GM23338 (cell line): ENCODE data around the gene PSMB10. TPM values are rescaled to one million over a fixed set of nuclear protein-coding genes. Genes with fewer than 3 reads are reported as not detected.

Experiments used
- ETS1 ChIP-seq: IDR thresholded peaks from 2 replicates; pipeline ENCODE4 v1.6.1; 2016; ENCODE audit warnings: antibody characterized with exemption
- EZH2 ChIP-seq: fragments of 200-600 bp; sonication (generic); IDR thresholded peaks from one replicate; pipeline ENCODE4 v1.8.0; 2017; ENCODE audit warnings: antibody characterized with exemption, mild to moderate bottlenecking, low read depth; ENCODE audit not compliant: unreplicated experiment
- EZH2phosphoT487 ChIP-seq: fragments of 200-600 bp; sonication (generic); IDR thresholded peaks from one replicate; pipeline ENCODE4 v1.8.1; 2018; ENCODE audit warnings: antibody characterized with exemption; ENCODE audit not compliant: unreplicated experiment
- polyA plus RNA-seq: library from polyadenylated mRNA; unstranded; fragments of >200 nt; fragmentation: Nextera tagmentation; extraction: Ambion mirVana; gene quantifications from 2 replicates; pipeline ENCODE4 v1.2.1, GENCODE V29; 2016
- total RNA-seq: library from RNA; depleted of rRNA; stranded (reverse); fragments of >200 nt; shearing (Covaris generic); gene quantifications from 2 replicates; pipeline ENCODE4 v1.2.3, GENCODE V29; 2014
- TF ChIP-seq, protein P1 (sequence below): fragments of 250-450 bp; sonication (Bioruptor Pico); IDR thresholded peaks from 2 replicates; pipeline ENCODE4 v1.5.0; 2020; ENCODE audit warnings: mild to moderate bottlenecking, moderate library complexity
- TF ChIP-seq, protein P2 (sequence below), 2 experiments: fragments of 200-600 bp in 1 of 2; sonication (generic) in 1 of 2; conservative IDR thresholded peaks; 2 replicates each; pipeline versions ENCODE4 v1.5.1 to v1.6.1; 2016 to 2017; ENCODE audit warnings: antibody characterized with exemption in 2 of 2, low read depth in 2 of 2, mild to moderate bottlenecking in 2 of 2, moderate library complexity in 1 of 2

The PSMB10 gene
- total and polyA plus RNA-seq, 2 experiments from 2014 or later: 27.5 to 114 TPM

GRCh38 chr16:67954421-67955196 lies 18.0 kb upstream of the PSMB10 start (continued):
- TF ChIP-seq, protein P1, sequence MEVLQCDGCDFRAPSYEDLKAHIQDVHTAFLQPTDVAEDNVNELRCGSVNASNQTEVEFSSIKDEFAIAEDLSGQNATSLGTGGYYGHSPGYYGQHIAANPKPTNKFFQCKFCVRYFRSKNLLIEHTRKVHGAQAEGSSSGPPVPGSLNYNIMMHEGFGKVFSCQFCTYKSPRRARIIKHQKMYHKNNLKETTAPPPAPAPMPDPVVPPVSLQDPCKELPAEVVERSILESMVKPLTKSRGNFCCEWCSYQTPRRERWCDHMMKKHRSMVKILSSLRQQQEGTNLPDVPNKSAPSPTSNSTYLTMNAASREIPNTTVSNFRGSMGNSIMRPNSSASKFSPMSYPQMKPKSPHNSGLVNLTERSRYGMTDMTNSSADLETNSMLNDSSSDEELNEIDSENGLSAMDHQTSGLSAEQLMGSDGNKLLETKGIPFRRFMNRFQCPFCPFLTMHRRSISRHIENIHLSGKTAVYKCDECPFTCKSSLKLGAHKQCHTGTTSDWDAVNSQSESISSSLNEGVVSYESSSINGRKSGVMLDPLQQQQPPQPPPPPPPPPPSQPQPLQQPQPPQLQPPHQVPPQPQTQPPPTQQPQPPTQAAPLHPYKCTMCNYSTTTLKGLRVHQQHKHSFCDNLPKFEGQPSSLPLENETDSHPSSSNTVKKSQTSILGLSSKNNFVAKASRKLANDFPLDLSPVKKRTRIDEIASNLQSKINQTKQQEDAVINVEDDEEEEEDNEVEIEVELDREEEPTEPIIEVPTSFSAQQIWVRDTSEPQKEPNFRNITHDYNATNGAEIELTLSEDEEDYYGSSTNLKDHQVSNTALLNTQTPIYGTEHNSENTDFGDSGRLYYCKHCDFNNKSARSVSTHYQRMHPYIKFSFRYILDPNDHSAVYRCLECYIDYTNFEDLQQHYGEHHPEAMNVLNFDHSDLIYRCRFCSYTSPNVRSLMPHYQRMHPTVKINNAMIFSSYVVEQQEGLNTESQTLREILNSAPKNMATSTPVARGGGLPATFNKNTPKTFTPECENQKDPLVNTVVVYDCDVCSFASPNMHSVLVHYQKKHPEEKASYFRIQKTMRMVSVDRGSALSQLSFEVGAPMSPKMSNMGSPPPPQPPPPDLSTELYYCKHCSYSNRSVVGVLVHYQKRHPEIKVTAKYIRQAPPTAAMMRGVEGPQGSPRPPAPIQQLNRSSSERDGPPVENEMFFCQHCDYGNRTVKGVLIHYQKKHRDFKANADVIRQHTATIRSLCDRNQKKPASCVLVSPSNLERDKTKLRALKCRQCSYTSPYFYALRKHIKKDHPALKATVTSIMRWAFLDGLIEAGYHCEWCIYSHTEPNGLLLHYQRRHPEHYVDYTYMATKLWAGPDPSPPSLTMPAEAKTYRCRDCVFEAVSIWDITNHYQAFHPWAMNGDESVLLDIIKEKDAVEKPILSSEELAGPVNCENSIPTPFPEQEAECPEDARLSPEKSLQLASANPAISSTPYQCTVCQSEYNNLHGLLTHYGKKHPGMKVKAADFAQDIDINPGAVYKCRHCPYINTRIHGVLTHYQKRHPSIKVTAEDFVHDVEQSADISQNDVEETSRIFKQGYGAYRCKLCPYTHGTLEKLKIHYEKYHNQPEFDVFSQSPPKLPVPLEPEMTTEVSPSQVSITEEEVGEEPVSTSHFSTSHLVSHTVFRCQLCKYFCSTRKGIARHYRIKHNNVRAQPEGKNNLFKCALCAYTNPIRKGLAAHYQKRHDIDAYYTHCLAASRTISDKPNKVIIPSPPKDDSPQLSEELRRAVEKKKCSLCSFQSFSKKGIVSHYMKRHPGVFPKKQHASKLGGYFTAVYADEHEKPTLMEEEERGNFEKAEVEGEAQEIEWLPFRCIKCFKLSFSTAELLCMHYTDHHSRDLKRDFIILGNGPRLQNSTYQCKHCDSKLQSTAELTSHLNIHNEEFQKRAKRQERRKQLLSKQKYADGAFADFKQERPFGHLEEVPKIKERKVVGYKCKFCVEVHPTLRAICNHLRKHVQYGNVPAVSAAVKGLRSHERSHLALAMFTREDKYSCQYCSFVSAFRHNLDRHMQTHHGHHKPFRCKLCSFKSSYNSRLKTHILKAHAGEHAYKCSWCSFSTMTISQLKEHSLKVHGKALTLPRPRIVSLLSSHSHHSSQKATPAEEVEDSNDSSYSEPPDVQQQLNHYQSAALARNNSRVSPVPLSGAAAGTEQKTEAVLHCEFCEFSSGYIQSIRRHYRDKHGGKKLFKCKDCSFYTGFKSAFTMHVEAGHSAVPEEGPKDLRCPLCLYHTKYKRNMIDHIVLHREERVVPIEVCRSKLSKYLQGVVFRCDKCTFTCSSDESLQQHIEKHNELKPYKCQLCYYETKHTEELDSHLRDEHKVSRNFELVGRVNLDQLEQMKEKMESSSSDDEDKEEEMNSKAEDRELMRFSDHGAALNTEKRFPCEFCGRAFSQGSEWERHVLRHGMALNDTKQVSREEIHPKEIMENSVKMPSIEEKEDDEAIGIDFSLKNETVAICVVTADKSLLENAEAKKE: no peak
- TF ChIP-seq, protein P2, sequence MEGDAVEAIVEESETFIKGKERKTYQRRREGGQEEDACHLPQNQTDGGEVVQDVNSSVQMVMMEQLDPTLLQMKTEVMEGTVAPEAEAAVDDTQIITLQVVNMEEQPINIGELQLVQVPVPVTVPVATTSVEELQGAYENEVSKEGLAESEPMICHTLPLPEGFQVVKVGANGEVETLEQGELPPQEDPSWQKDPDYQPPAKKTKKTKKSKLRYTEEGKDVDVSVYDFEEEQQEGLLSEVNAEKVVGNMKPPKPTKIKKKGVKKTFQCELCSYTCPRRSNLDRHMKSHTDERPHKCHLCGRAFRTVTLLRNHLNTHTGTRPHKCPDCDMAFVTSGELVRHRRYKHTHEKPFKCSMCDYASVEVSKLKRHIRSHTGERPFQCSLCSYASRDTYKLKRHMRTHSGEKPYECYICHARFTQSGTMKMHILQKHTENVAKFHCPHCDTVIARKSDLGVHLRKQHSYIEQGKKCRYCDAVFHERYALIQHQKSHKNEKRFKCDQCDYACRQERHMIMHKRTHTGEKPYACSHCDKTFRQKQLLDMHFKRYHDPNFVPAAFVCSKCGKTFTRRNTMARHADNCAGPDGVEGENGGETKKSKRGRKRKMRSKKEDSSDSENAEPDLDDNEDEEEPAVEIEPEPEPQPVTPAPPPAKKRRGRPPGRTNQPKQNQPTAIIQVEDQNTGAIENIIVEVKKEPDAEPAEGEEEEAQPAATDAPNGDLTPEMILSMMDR (conservative IDR thresholded peaks at IDR 0.05; ENCODE audit: low read depth in 2 of 2): no peak
- TF ChIP-seq EZH2phosphoT487 (no peak), EZH2 (no peak), ETS1 (no peak)
